Measurements from ENCODE around the gene C1orf74. TPM values are rescaled to one million over a fixed set of nuclear protein-coding genes. Genes with fewer than 3 reads are reported as not detected.

C1orf74 gene
- 2.0 TPM for total RNA-seq
- long read RNA-seq, full-length matches to known transcripts = 3 of 6 reads
- long read RNA-seq, partial matches to known transcripts = 0 of 6 reads
- long read RNA-seq, other reads (novel, unspliced or antisense) = 3 of 6 reads

- ATAC-seq (peak; percentile 95), DNase-seq (peak; percentile 100)
- intact Hi-C loops (cut with micrococcal nuclease) = no loop called here
Observed at GRCh38 chr1:209784265-209785169, at the start of gene C1orf74. TSS of gene C1orf74 (minus strand) at chr1:209784559. CDS start at chr1:209783634, 925 bp downstream.

DNA sequence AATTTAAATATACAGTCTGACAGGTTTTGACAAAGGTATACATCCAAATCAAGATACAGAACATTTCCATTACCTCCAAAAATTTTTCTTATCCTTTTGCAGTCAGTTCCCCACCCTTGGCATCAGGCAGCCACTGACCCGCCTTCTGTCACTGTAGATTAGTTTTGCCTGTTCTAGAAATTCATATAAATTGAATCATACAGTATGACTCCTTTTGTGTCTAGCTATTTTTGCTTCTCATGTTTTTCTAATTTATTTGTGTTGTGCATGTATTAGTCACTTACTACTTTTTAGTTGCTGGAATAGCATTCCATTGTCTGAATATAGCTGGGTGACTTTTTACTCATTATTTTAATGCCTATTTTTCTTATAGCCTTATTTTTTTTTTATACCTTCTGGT is 47.3 kb upstream of the C1orf74 start:
- no peak for ATAC-seq
- intact Hi-C loops (cut with micrococcal nuclease) = no loop called here
- no peak for DNase-seq

DNA sequence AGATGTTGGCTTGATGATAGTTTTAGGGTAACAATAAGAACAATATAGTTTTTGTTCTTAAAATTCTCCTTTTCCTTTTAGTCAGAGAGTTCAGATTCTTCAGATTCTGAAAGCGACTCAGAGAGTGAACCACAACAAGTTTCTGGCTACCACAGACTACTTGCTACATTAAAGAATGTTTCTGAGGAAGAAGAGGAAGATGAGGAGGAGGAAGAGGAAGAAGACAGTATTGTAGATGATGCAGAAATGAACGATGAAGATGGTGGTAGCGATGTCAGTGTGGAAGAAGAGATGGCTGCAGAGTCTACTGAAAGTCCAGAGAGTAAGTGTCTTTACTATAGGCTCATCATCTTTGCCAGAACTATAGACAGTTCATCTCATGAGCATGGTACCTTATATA is 46.4 kb upstream of the C1orf74 start:
- ATAC-seq (no peak), DNase-seq (no peak)
- intact Hi-C loops (cut with micrococcal nuclease) = no loop called here

- ATAC-seq (no peak), DNase-seq (no peak)
- intact Hi-C loops (cut with micrococcal nuclease) = no loop called here
Observed at GRCh38 chr1:209829716-209830115, 45.4 kb upstream of the C1orf74 start.

- DNase-seq (peak; percentile 94), ATAC-seq (peak; percentile 94)
- intact Hi-C loops (cut with micrococcal nuclease) = no loop called here
Observed at GRCh38 chr1:209827384-209828262, 43.3 kb upstream of the C1orf74 start, which contains the start of gene UTP25. TSS of gene UTP25 (plus strand) at chr1:209827972. CDS start at chr1:209828064, 92 bp downstream.

- intact Hi-C loops (cut with micrococcal nuclease) = no loop called here
- no peak for DNase-seq
Observed at GRCh38 chr1:209825591-209826434, 41.5 kb upstream of the C1orf74 start.

DNA sequence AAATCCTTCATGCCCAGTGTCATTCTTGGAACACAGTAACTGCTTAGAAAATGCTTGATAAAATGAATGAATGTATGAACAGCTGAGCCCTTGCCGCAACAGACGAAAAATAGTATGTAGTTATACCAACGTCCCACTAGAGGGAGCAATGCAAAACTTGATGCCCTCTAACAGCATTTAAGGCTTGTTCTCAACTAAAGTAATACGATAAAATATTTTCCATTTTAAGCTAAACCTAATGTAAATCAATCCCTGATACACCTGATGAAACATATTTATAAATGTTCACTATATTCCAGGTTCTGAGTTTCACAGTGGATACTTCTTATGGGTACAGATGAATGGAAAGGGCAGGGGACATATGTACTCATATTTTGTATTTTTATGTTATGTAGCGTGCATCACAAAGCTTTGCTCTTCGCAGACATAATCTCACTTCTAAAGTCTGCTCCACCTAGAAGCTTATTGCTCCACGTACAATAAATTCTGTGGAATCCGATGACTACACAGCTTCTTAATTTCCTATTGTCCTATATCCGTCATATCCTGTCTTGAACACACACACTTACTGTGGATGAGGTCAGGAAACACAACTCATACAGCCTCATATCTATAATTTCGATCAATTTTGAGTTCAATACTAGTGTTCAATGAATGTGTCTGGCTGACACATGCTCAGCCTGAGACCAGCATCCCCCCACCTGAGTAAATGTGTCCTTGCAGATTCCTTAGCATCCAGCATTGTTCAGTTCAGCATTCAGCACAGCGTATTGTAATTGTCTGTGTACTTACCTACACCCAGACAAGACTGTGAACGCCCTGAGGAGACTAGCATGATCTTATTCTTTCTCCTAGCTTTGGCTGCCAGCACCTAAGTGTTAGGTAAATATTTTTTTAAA is 39.0 kb upstream of the C1orf74 start:
- intact Hi-C loops (cut with micrococcal nuclease) = no loop called here
- ATAC-seq (no peak), DNase-seq (no peak)

More at GRCh38 chr1:209825591-209826434, 41.5 kb upstream of the C1orf74 start:
- ATAC-seq = peak; percentile 50

DNA sequence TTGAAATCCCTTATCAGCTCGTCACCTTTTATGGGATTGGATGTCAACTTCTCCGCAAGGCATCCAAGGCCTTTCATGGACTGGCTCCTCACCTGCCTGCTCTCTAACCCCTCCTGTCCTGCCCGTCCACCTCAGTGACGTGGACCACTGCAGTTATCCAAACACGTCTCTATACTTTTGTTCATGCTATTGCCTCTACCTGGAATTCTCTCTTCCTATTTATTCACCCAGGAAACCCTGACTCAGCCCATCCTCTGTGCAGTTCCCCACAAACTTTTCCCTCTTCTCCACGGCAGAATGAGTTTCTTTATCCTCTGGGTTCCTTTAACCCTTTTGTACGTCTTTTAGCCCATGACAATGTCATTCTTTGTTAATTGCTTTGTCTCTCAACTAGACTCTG is 38.3 kb upstream of the C1orf74 start:
- DNase-seq (no peak), ATAC-seq (no peak)
- intact Hi-C loops (cut with micrococcal nuclease) = no loop called here

DNA sequence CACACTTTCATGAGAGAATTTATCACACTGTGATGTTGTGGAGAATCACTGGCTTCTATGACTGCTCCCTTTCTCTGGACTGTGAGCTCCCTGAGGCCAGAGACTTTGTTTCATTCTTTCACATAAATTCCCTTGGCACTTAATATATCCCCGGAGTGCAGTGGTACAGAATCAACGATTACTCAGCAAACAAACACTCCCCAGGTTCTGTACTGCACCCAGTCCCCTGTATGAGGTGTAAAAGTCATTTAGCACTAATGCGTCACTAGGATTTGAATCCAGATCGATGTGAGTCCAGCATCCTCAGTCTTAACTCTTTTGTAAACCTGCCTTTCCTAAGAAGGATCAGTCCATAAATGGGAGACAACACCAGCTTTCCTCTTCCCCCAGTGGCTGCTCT is 36.6 kb upstream of the C1orf74 start:
- no peak for DNase-seq
- ATAC-seq = no peak
- intact Hi-C loops (cut with micrococcal nuclease) = no loop called here

DNA sequence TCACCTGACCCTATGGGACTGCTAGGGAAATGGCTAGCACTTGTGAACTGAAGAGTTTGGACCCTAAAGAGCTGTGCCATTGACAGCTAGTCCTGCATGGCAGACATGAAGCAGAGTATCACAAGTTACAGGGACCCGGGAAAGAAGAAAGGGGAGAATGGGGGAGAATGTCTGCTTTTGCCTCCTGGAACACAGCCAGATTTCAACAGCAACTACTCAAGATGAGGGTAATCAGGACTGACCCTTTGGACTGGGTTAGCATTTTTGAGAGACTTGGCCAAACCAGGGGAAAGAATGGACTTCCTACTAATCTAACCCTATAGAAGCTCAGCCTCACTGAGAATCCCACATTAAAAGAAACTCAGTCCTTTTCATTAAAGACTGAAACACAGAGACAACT is 34.7 kb upstream of the C1orf74 start:
- ATAC-seq = no peak
- DNase-seq = no peak
- intact Hi-C loops (cut with micrococcal nuclease) = no loop called here

DNA sequence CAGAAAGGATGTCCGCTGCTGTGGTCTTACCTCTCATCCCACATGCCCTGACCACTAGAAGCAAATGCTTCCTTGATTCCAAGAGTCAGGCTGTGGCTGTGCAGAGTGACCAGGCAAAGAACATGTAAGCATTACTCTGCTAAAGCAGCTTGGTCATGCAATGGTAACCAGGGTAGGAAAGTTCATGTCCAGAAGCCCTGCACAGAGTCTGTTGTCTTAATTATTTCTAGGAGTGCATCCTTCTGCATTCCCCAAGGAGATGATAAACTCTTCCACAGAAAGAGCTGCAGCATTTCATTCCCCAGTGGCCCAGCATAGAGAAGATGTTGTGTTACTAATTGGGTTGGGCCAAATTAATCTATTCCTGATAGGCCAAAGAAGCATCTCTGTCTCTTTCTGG is 33.3 kb upstream of the C1orf74 start:
- intact Hi-C loops (cut with micrococcal nuclease) = no loop called here
- peak; percentile 62 for ATAC-seq

DNA sequence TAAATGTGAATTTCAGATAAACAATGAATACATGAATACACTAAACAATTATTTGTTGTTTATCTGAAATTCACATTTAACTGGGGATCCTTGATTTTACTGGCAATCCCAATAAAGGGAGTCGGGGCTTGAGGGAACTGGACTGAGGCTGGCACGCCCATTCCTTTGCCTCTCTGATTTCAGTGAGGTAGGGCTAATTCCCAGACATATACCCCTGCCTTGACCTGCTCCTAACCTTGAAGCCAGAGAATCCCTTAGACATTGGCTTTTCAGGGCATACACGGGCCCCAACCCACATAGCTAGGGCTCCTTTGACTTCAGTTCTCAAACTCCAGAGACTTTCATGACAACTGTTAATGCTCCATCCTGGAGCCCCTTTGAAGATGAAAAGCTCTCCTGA is 32.6 kb upstream of the C1orf74 start:
- ATAC-seq (no peak), DNase-seq (no peak)
- intact Hi-C loops (cut with micrococcal nuclease) = no loop called here

More for the DNA sequence above, 33.3 kb upstream of the C1orf74 start:
- DNase-seq = no peak

DNA sequence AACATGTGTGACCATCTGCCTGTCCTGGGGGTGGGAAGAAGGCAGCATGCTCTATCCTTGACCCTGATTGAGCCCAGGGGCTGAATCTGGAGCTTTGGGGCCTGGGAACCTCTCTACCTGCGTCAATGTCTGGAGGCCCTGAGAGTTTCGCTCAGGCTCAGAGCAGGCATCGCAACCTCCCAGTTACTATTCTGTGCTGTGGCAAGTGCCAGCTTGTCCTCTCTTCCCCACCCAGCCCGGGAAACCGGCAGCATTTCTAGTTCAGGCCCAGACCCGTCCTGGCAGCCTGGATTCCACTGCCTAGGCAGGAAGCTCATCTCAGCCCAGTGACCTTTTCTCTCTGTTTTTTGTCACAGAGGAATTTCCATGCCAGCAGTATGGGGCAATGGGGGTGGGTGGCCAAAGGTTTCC is 31.6 kb upstream of the C1orf74 start:
- ATAC-seq (no peak), DNase-seq (no peak)
- intact Hi-C loops (cut with micrococcal nuclease) = no loop called here

GRCh38 chr1:209815490-209815889 is 31.1 kb upstream of the C1orf74 start:
- intact Hi-C loops (cut with micrococcal nuclease) = no loop called here
- ATAC-seq = no peak
- DNase-seq = no peak

- ATAC-seq (no peak), DNase-seq (no peak)
- intact Hi-C loops (cut with micrococcal nuclease) = no loop called here
Observed at GRCh38 chr1:209813902-209814301, 29.5 kb upstream of the C1orf74 start.

- DNase-seq (no peak), ATAC-seq (no peak)
- intact Hi-C loops (cut with micrococcal nuclease) = no loop called here
Observed at GRCh38 chr1:209810783-209811182, 26.4 kb upstream of the C1orf74 start.

DNA sequence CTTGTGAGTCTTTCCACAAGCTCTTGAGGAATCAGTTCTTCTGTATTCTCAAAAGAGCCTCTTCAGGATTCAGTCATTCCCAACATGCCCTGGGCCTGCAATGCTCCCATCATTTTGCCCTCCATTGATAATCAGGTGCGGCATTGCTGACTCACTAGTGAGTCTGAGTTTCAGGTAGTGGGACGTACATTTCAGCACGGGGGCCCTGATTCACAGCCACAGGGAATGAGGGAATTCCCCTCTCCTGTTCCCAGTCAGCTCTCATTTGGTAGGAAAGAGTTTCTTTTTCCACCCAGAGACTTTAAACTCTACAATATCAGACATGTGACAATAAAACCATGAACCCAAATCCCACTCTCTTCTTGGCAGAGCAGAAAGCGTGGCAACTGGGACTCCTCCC is 25.3 kb upstream of the C1orf74 start:
- ATAC-seq (no peak), DNase-seq (no peak)
- intact Hi-C loops (cut with micrococcal nuclease) = no loop called here

DNA sequence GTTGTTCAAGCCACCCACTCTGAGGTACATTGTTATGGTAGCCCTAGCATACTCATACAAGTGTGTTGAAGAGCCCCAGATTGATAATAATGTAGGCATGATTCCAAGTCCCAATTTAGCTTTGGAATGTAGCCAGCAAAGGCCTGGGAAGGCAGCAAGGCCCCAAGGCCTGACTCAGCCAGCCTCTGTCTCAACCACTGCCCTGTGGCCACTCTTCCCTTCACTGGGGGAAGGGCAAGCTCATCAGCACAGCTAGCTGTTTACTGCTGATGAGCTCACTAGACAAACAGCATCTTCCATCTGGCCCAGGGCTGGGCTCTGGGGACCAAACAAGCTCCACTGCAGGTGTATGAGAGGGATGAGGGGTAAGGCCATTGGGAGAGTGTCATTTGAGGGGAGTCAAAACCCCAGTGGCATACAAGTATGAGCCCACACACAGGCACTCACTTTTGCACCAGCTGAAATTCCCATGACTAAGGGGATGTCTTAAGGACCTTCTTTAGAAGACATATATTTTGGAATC is 23.8 kb upstream of the C1orf74 start:
- ATAC-seq = peak; percentile 95
- intact Hi-C loops (cut with micrococcal nuclease) = no loop called here
- peak; percentile 72 for DNase-seq

Data from left ventricle myocardium superior (tissue), 1 donor.